Measurements from ENCODE around the gene ZNF585A. TPM values are rescaled to one million over a fixed set of nuclear protein-coding genes. Genes with fewer than 3 reads are reported as not detected.

ZNF585A gene
- total RNA-seq (ENCODE audit: low replicate concordance) = 11.6 and 14.0 TPM in 2 replicates
- long read RNA-seq, full-length matches to known transcripts = 15 of 17 reads
- long read RNA-seq, partial matches to known transcripts = 1 of 17 reads
- long read RNA-seq, other reads (novel, unspliced or antisense) = 1 of 17 reads

- Mint-ChIP-seq H3K9me3 (peaks cover 8% of the 10 kb centered on the region), H3K27ac (no peak within 1 kb of the TSS), H3K4me3 (no peak within 1 kb of the TSS), H3K27me3 (no peaks in the 10 kb centered on the region), H3K4me1 (ENCODE audit: unreplicated experiment) (no peaks in the 10 kb centered on the region), H3K36me3 (peaks cover 23% of the 10 kb centered on the region)
- TF ChIP-seq CTCF (conservative IDR thresholded peaks at IDR 0.05) = peak; percentile 44
- peak; percentile 89 for DNase-seq (ENCODE audit: extremely low spot score, unreplicated experiment)
Observed at GRCh38 chr19:37172368-37173366, at the start of gene ZNF585A. Gene ZNF585A, minus strand, starts transcription at chr19:37172695. Its CDS starts 2,785 bp downstream, at chr19:37169910.

- no peak overlapping the region for H3K27ac Mint-ChIP-seq
- no peaks in the 10 kb centered on the region for H3K27me3 Mint-ChIP-seq
- peaks cover 41% of the 10 kb centered on the region for H3K36me3 Mint-ChIP-seq
- H3K4me3 Mint-ChIP-seq = no peak overlapping the region
- no peak for TF ChIP-seq CTCF (conservative IDR thresholded peaks at IDR 0.05)
- peaks cover 20% of the 10 kb centered on the region for H3K4me1 Mint-ChIP-seq (ENCODE audit: unreplicated experiment)
- DNase-seq (ENCODE audit: extremely low spot score, unreplicated experiment) = no peak
- H3K9me3 Mint-ChIP-seq = no peaks in the 10 kb centered on the region
Observed at GRCh38 chr19:37221136-37221535, 48.6 kb upstream of the ZNF585A start.

- no peaks in the 10 kb centered on the region for H3K27me3 Mint-ChIP-seq
- no peaks in the 10 kb centered on the region for H3K9me3 Mint-ChIP-seq
- no peak for DNase-seq (ENCODE audit: extremely low spot score, unreplicated experiment)
- TF ChIP-seq CTCF (conservative IDR thresholded peaks at IDR 0.05) = no peak
- peak overlapping the region; percentile 49 for H3K4me3 Mint-ChIP-seq
- H3K27ac Mint-ChIP-seq = no peak overlapping the region
- H3K4me1 Mint-ChIP-seq (ENCODE audit: unreplicated experiment) = peaks cover 20% of the 10 kb centered on the region
- H3K36me3 Mint-ChIP-seq = peaks cover 35% of the 10 kb centered on the region
Observed at GRCh38 chr19:37220383-37220782, 47.9 kb upstream of the ZNF585A start.

- no peak for DNase-seq (ENCODE audit: extremely low spot score, unreplicated experiment)
- peaks cover 20% of the 10 kb centered on the region for H3K4me1 Mint-ChIP-seq (ENCODE audit: unreplicated experiment)
- peak overlapping the region; percentile 90 for H3K27ac Mint-ChIP-seq
- no peak for TF ChIP-seq CTCF (conservative IDR thresholded peaks at IDR 0.05)
- H3K9me3 Mint-ChIP-seq = no peaks in the 10 kb centered on the region
- peaks cover 32% of the 10 kb centered on the region for H3K36me3 Mint-ChIP-seq
- H3K4me3 Mint-ChIP-seq = peak overlapping the region; percentile 96
- H3K27me3 Mint-ChIP-seq = no peaks in the 10 kb centered on the region
Observed at GRCh38 chr19:37218592-37218935, 46.1 kb upstream of the ZNF585A start.

GRCh38 chr19:37217775-37218591 lies 45.5 kb upstream of the ZNF585A start, which contains the start of gene ZNF383:
Gene ZNF383, plus strand, starts transcription at chr19:37218214. Its CDS starts 12,240 bp downstream, at chr19:37230454.
- Mint-ChIP-seq H3K27me3 (no peaks in the 10 kb centered on the region), H3K36me3 (peaks cover 29% of the 10 kb centered on the region), H3K4me3 (peak within 1 kb of the TSS; percentile 96), H3K4me1 (ENCODE audit: unreplicated experiment) (peaks cover 20% of the 10 kb centered on the region), H3K27ac (peak within 1 kb of the TSS; percentile 90), H3K9me3 (no peaks in the 10 kb centered on the region)
- DNase-seq (ENCODE audit: extremely low spot score, unreplicated experiment) = peak; percentile 93
- TF ChIP-seq CTCF (conservative IDR thresholded peaks at IDR 0.05) = no peak

Measured in type B pancreatic cell (in vitro differentiated cells).